HK-2 (cell line): ENCODE measurements around the gene GLP1R.

ENCODE experiments used
- DNase-seq: peaks from one replicate; pipeline ENCODE4 v3.0.0-alpha.2; 2018; ENCODE audit not compliant: unreplicated experiment

Gene GLP1R

GRCh38 chr6:39044181-39044580 is 4.4 kb upstream of the GLP1R start:
- DNase-seq = no peak

GRCh38 chr6:39047434-39048327 is 900 bp upstream of the GLP1R start:
- DNase-seq = no peak

- DNase-seq = no peak
Observed at GRCh38 chr6:39049575-39050283, 1.1 kb downstream of the GLP1R start.

- no peak for DNase-seq
Observed at GRCh38 chr6:39050453-39051112, 2.0 kb downstream of the GLP1R start.

GRCh38 chr6:39051399-39052122 is 3.0 kb downstream of the GLP1R start:
- peak; percentile 53 for DNase-seq

- DNase-seq = no peak
Observed at GRCh38 chr6:39053016-39053624, 4.5 kb downstream of the GLP1R start.

- no peak for DNase-seq
Observed at GRCh38 chr6:39053854-39054576, 5.4 kb downstream of the GLP1R start.

GRCh38 chr6:39054577-39055142 is 6.1 kb downstream of the GLP1R start:
- no peak for DNase-seq

- DNase-seq = no peak
Observed at GRCh38 chr6:39055661-39056060, 7.1 kb downstream of the GLP1R start.

- no peak for DNase-seq
Observed at GRCh38 chr6:39056191-39056590, 7.6 kb downstream of the GLP1R start.

- DNase-seq = no peak
Observed at GRCh38 chr6:39056681-39057080, 8.1 kb downstream of the GLP1R start.

GRCh38 chr6:39057251-39058155 is 8.9 kb downstream of the GLP1R start:
- DNase-seq = no peak

- no peak for DNase-seq
Observed at GRCh38 chr6:39058471-39059147, 10.0 kb downstream of the GLP1R start.

- no peak for DNase-seq
Observed at GRCh38 chr6:39059496-39060310, 11.1 kb downstream of the GLP1R start.

- DNase-seq = no peak
Observed at GRCh38 chr6:39060467-39061160, 12.0 kb downstream of the GLP1R start.

- DNase-seq = no peak
Observed at GRCh38 chr6:39061182-39061581, 12.6 kb downstream of the GLP1R start.

- no peak for DNase-seq
Observed at GRCh38 chr6:39061588-39061987, 13.0 kb downstream of the GLP1R start.
